GM12801 (cell line): ENCODE data around the gene NOP58.

Experiments used
- TF ChIP-seq, protein P1 (sequence below): IDR thresholded peaks from one replicate; pipeline ENCODE4 v1.5.1; 2011; ENCODE audit warnings: control low read depth; ENCODE audit not compliant: insufficient read length; ENCODE audit errors: extremely low read depth

NOP58 gene

DNA sequence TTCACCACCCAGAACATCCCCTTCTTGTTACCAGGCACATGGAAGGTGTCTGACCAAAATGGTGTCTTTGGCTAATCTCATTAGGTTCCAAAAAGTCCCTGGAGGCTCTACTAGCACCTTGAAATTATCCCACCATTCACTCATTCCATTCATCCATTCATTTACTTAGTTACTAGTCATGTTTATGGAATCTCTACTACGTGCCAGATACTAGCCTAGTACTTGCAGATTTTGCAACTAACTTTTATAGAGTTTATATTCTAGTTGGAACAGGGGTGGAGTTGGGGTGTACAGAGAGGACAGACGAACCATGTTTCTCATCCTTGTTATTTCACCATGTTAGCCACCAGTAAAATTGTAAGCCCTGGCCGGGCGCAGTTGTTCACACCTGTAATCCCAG is 4.0 kb upstream of the NOP58 start:
- TF ChIP-seq, protein P1, sequence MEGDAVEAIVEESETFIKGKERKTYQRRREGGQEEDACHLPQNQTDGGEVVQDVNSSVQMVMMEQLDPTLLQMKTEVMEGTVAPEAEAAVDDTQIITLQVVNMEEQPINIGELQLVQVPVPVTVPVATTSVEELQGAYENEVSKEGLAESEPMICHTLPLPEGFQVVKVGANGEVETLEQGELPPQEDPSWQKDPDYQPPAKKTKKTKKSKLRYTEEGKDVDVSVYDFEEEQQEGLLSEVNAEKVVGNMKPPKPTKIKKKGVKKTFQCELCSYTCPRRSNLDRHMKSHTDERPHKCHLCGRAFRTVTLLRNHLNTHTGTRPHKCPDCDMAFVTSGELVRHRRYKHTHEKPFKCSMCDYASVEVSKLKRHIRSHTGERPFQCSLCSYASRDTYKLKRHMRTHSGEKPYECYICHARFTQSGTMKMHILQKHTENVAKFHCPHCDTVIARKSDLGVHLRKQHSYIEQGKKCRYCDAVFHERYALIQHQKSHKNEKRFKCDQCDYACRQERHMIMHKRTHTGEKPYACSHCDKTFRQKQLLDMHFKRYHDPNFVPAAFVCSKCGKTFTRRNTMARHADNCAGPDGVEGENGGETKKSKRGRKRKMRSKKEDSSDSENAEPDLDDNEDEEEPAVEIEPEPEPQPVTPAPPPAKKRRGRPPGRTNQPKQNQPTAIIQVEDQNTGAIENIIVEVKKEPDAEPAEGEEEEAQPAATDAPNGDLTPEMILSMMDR: no peak

DNA sequence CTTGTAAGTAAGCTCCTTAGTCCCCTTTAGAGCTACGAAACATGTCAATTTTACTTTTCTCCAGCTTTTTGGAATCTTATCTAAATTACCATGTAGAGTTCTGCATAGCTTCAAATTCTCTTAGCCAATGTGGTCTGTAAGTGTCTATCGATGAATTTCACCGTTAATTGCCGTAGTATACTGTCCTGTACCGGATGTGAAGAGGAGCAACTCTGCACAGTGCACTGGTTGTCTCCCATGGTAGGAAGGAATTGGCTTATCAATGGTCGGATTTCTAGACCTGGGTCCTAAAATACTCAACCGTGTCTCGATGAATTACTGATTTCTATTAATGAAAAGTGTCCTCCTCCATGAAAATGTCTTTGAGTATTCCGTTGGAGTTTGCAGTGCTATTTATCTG is 1.9 kb downstream of the NOP58 start:
- TF ChIP-seq, protein P1: no peak

DNA sequence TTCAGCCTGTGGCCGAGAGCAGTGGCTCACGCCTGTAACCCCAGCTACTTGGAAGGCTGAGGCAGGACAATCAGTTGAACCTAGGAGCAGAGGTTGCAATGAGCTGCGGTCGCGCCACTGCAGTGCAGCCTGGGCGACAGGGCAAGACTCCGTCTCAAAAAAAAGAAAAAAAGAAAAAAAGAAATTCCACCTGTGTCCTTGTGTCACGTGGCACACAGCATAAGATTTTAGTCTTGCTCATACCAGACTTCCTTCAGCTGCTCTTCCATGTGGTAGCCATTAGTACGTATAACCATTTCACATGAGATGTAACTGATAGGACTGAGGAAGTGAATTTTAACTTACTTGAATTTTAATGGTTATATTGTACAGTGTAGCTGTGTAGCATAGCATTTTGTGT is 4.0 kb downstream of the NOP58 start:
- TF ChIP-seq, protein P1: no peak

DNA sequence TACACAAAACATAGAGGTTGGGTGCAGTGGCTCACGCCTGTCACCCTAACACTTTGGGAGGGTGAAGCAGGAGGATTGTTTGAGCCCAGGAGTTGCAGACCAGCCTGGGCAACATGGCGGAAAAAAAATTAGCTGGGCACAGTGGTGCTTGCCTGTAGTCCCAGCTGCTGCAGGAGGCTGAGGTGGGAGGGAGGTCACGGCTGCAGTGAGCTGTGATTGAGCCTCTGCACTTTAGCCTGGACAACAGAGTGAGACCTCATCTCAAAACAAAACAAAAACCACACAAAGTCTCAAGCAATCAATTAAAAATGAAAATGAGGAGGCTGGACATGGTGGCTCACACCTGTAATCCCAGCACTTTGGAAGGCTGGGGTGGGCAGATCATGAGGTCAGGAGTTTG is 4.9 kb downstream of the NOP58 start:
- TF ChIP-seq, protein P1: no peak

DNA sequence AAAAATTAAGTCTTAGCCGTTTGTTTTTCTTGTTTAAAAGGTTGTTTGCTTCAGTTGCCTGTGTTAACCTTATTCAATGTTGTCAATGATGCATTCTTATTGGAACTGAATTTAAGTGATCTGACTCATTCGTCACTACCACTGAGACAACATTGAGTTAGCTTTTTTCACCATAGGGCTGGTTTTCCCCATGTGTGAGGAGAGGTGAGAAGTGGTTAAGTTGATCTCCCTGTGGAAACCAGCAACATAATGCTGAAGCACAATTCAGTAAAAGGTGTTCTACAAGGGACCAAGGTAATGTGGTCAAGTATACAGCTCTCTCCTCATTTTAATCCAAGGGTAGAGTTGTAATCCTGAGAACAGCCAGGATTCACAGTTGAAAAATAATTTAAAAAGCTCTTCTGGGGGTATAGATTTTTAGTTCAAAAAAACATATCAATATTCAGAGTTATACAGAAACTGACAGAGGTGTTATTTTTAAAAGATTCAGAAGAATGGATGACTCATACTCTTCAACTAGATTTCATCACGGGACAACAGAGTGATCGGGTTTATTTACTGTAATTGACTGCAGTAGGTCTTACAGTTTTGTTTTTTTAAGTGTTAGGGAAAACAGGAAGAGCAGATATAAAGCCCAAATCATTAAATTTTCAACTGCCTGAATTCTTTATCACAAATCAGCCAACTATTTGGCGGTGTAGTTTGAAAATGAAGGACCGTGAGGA is 12.6 kb downstream of the NOP58 start:
- TF ChIP-seq, protein P1: no peak

DNA sequence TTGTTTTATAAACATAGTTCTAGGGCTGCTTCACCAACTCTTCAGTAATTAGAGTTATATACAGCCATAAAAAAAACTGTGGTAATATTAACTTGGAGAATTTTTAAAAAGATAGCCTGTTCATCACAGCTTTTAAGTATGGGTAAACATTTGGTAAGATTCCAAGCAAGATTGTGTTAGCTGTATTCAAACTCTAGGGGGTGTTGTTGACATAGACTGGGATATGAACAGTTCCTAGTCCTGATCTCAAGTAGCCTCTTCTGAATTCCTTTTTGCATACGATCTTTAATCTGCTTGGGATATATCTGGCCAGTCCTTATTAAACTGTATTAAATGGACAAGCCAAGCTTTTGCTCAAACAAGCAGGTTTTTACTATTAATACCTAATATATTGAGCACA is 13.4 kb downstream of the NOP58 start:
- TF ChIP-seq, protein P1: no peak

DNA sequence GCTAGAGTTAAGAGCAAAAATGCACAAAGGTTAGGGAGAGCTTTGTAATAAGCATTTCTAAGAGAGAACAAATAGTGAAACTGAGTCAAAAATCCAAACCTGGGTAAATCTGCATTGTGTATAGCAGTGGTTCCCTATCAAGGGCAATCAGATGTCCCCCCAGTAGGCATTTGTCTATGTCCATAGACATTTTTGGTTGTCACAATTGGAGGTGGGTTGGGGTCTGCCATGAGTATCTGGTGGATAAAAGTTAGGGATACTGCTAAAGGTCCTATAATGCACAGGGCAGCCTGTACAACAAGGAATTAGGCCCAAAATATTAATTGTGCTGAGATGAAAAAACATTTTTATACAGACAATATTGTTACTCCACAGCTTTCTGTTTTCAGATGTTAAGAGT is 21.0 kb downstream of the NOP58 start:
- TF ChIP-seq, protein P1: no peak
